PC-3 (cell line): ENCODE measurements around the gene FRMPD2. TPM values are rescaled to one million over a fixed set of nuclear protein-coding genes. Genes with fewer than 3 reads are reported as not detected.

Experiments used
- ATAC-seq: fragments of 200-7000 bp; cut with Tn5 transposase; 2 replicates; pipeline ENCODE4 v1.9.1; 2020; ENCODE audit warnings: mild to moderate bottlenecking, moderate library complexity
- BruUV-seq: library from RNA; stranded (reverse); fragments of 400-500 nt; replicated peaks from 2 replicates; lab custom pipeline; 2021; lab: Mats Ljungman, UMichigan
- CTCF ChIA-PET: fragments of 300-600 bp; sonication (Branson Sonifier 250); formaldehyde crosslinking; loops from one replicate; lab custom pipeline; 2022; ENCODE audit warnings: antibody characterized with exemption; lab: Charles Lee
- POLR2A ChIA-PET: fragments of 300-600 bp; sonication (Branson Sonifier 250); formaldehyde crosslinking; loops from one replicate; lab custom pipeline; 2022; ENCODE audit warnings: antibody characterized with exemption; ENCODE audit not compliant: unreplicated experiment; lab: Charles Lee
- DNase-seq: peaks from one replicate; pipeline ENCODE4 v3.0.0-alpha.2; 2015
- H2AFZ ChIP-seq: fragments of 300-600 bp; sonication (generic); 2 replicates; pipeline ENCODE4 v1.6.0; 2016; ENCODE audit warnings: antibody characterized with exemption, low read length
- H3F3A ChIP-seq: fragments of 300-600 bp; sonication (generic); one replicate; pipeline ENCODE4 v1.6.0; 2017; ENCODE audit warnings: antibody characterized with exemption, low read length, control low read depth, mild to moderate bottlenecking; ENCODE audit not compliant: unreplicated experiment
- H3K27ac ChIP-seq: fragments of 300-600 bp; sonication (generic); 2 replicates; pipeline ENCODE4 v1.5.1; 2016; ENCODE audit warnings: mild to moderate bottlenecking, low read length
- H3K27me3 ChIP-seq: fragments of 300-600 bp; sonication (generic); 2 replicates; pipeline ENCODE4 v1.6.1; 2016; ENCODE audit warnings: low read length, mixed read lengths
- H3K36me3 ChIP-seq: fragments of 300-600 bp; sonication (generic); 2 replicates; pipeline ENCODE4 v1.6.1; 2016; ENCODE audit warnings: low read depth, mixed run types, low read length, mixed read lengths
- H3K4me1 ChIP-seq: fragments of 300-600 bp; sonication (generic); 2 replicates; pipeline ENCODE4 v1.5.1; 2016; ENCODE audit warnings: low read length; ENCODE audit not compliant: insufficient read depth
- H3K4me2 ChIP-seq: fragments of 300-600 bp; sonication (generic); 2 replicates; pipeline ENCODE4 v1.6.0; 2016; ENCODE audit warnings: low read length
- H3K4me3 ChIP-seq: fragments of 300-600 bp; sonication (generic); 2 replicates; pipeline ENCODE4 v1.5.1; 2016; ENCODE audit warnings: mild to moderate bottlenecking, low read length, mixed read lengths
- H3K79me2 ChIP-seq: fragments of 300-600 bp; sonication (generic); 2 replicates; pipeline ENCODE4 v1.6.1; 2017; ENCODE audit warnings: low read length, mixed read lengths
- H3K9ac ChIP-seq: fragments of 300-600 bp; sonication (generic); 2 replicates; pipeline ENCODE4 v1.6.0; 2016; ENCODE audit warnings: mild to moderate bottlenecking, low read length
- H3K9me2 ChIP-seq: fragments of 300-600 bp; sonication (generic); replicated peaks from 2 replicates; pipeline ENCODE4 v1.6.1; 2016; ENCODE audit warnings: mixed run types, low read length, mixed read lengths
- H3K9me3 ChIP-seq: fragments of 300-600 bp; sonication (generic); 2 replicates; pipeline ENCODE4 v1.6.1; 2016; ENCODE audit warnings: low read length, mixed read lengths
- H4K20me1 ChIP-seq: fragments of 300-600 bp; sonication (generic); 2 replicates; pipeline ENCODE4 v1.6.1; 2016; ENCODE audit warnings: low read length, mixed read lengths
- EZH2 ChIP-seq: fragments of 300-600 bp; sonication (generic); IDR thresholded peaks from one replicate; pipeline ENCODE4 v1.6.1; 2017; ENCODE audit warnings: antibody characterized with exemption, mild to moderate bottlenecking, low read length; ENCODE audit not compliant: unreplicated experiment
- EZH2phosphoT487 ChIP-seq: fragments of 300-600 bp; sonication (generic); IDR thresholded peaks from 2 replicates; pipeline ENCODE4 v1.6.1; 2018; ENCODE audit warnings: mild to moderate bottlenecking, antibody characterized with exemption, low read length, borderline replicate concordance
- intact Hi-C: fragments of 100-400 bp; cut with micrococcal nuclease; formaldehyde crosslinking; loops from 2 replicates; pipeline ENCODE4 v1.9.0; 2023
- total RNA-seq: library from RNA; depleted of rRNA; stranded (reverse); fragments of >200 nt; gene quantifications from 2 replicates; pipeline ENCODE4 v1.2.3, GENCODE V29; 2014
- TF ChIP-seq, protein P1 (sequence below): fragments of 300-600 bp; sonication (generic); conservative IDR thresholded peaks from 2 replicates; pipeline ENCODE4 v1.5.1; 2017; ENCODE audit warnings: antibody characterized with exemption, low read depth, mild to moderate bottlenecking, low read length

Gene FRMPD2
- total RNA-seq, 1 experiment from 2014 or later = 0.11 TPM

DNA sequence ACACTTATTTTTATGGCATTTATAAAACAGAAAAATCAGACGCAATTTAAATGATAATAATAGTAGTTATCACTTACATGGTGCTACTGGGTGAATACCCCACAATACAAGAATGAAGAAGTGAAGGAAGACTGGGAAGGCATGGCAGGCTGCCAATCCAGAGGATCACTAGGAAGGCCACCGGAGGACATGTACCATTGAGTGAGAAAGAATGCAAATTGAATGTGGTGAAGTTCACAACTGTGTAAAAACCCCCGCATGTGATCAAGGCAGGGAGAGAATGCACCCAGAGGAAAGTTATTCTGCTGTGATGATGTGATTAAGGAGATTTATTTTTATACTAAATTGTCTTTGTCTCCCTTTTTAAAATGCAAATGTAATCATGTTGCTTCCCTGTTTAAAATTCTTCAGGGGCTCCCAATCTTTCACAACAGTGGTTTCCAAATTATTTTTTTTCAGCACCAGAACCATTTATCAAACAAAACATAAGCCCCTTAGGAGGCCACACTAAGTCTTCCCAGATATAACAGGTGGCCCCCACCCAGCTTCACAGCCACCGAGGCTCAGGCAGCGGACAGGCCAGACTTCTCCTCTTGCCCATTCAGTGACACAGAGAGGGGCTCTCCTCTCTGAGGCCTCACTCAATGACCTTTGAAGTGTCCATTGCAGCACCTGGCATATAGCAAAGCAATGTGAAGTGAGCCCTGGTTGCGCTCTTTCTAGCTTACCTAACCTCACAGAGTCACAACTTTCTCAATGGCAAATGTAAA, 59.6 kb downstream of the FRMPD2 start:
- Histone ChIP-seq H3K9ac (no peak overlapping the region), H3K27ac (no peak overlapping the region), H4K20me1 (no peaks in the 10 kb centered on the region), H3K27me3 (no peaks in the 10 kb centered on the region; the same call in 1 of the 2 replicates), H2AFZ (no peak overlapping the region), H3K4me3 (no peak overlapping the region), H3K4me1 (no peaks in the 10 kb centered on the region), H3K9me2 (no peaks in the 10 kb centered on the region), H3K9me3 (no peaks in the 10 kb centered on the region), H3F3A (no peaks in the 10 kb centered on the region), H3K36me3 (no peaks in the 10 kb centered on the region), H3K4me2 (no peak overlapping the region), H3K79me2 (no peaks in the 10 kb centered on the region)
- DNase-seq (no peak), ATAC-seq (no peak)
- ChIA-PET POLR2A (no interaction called here), CTCF (no interaction called here)
- BruUV-seq = no TSS peak
- intact Hi-C loops = loop anchor here (2.0 kb wide), 1 partner anchor 74 kb away; no protein-coding TSS in a partner anchor
- TF ChIP-seq EZH2phosphoT487 (no peak), EZH2 (no peak)
- TF ChIP-seq, protein P1, sequence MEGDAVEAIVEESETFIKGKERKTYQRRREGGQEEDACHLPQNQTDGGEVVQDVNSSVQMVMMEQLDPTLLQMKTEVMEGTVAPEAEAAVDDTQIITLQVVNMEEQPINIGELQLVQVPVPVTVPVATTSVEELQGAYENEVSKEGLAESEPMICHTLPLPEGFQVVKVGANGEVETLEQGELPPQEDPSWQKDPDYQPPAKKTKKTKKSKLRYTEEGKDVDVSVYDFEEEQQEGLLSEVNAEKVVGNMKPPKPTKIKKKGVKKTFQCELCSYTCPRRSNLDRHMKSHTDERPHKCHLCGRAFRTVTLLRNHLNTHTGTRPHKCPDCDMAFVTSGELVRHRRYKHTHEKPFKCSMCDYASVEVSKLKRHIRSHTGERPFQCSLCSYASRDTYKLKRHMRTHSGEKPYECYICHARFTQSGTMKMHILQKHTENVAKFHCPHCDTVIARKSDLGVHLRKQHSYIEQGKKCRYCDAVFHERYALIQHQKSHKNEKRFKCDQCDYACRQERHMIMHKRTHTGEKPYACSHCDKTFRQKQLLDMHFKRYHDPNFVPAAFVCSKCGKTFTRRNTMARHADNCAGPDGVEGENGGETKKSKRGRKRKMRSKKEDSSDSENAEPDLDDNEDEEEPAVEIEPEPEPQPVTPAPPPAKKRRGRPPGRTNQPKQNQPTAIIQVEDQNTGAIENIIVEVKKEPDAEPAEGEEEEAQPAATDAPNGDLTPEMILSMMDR = no peak

DNA sequence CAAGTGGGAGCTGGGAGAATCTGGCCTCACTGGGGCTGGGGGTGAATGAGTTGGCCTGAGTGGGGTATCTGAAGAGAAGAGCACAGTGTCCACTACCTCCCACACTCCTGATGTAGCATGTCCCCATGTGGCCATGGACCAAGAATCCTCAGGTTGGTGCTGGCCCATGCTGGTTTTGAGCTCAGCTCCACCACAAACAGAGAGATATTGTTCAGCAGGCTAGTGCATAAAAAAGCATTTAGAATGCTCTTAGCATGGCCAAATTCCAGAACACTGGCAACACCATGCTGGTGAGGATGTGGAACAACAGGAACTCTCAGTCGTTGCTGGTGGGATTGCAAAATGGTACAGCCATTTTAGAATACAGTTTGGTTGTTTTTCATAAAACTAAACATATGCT, 61.4 kb downstream of the FRMPD2 start:
- Histone ChIP-seq H3K9me2 (no peaks in the 10 kb centered on the region), H3K4me3 (no peak overlapping the region), H3K4me2 (no peak overlapping the region), H4K20me1 (no peaks in the 10 kb centered on the region), H3K27me3 (no peaks in the 10 kb centered on the region), H3K9ac (no peak overlapping the region), H3K79me2 (no peaks in the 10 kb centered on the region), H3K9me3 (no peaks in the 10 kb centered on the region), H3K4me1 (no peaks in the 10 kb centered on the region), H3F3A (no peaks in the 10 kb centered on the region), H3K27ac (no peak overlapping the region), H2AFZ (no peak overlapping the region), H3K36me3 (no peaks in the 10 kb centered on the region)
- ATAC-seq (no peak), DNase-seq (no peak)
- intact Hi-C loops = no loop called here
- TF ChIP-seq, protein P1 = no peak
- TF ChIP-seq EZH2phosphoT487 = no peak
- TF ChIP-seq EZH2 = no peak
- ChIA-PET POLR2A (no interaction called here), CTCF (no interaction called here)
- no TSS peak for BruUV-seq

DNA sequence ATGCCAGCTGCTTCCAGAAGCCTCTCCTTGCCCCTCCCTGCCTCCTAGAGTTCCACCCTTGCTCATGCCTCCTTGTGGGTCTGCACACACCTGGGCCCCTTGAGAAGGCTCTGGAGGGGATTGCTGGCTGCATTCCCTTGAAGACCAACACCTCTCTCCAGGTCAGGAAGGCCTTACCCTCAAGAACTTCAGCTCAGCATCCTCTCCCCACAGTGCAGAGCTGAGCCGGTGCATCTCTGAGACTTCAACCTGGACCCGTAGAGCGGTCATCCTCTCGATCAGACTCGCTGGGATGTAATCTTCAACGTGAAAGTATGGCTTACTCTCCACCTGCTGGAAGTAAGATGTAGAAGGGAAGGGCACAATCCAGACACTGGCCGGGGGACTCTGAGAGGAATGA, 62.7 kb downstream of the FRMPD2 start:
- no peak overlapping the region for H3K4me3 ChIP-seq
- no peak overlapping the region for H2AFZ ChIP-seq
- no peak overlapping the region for H3K4me2 ChIP-seq
- no peaks in the 10 kb centered on the region for H4K20me1 ChIP-seq
- ATAC-seq (no peak), DNase-seq (no peak)
- TF ChIP-seq EZH2phosphoT487 = no peak
- TF ChIP-seq, protein P1 = no peak
- H3K4me1 ChIP-seq = no peaks in the 10 kb centered on the region
- H3K9ac ChIP-seq = no peak overlapping the region
- POLR2A ChIA-PET = no interaction called here
- no peaks in the 10 kb centered on the region for H3K36me3 ChIP-seq
- intact Hi-C loops = no loop called here
- no peak overlapping the region for H3K27ac ChIP-seq
- CTCF ChIA-PET = no interaction called here
- no peaks in the 10 kb centered on the region for H3K79me2 ChIP-seq
- BruUV-seq = no TSS peak
- H3K27me3 ChIP-seq = no peaks in the 10 kb centered on the region
- no peaks in the 10 kb centered on the region for H3K9me2 ChIP-seq
- no peaks in the 10 kb centered on the region for H3F3A ChIP-seq
- H3K9me3 ChIP-seq = no peaks in the 10 kb centered on the region
